Thyroid gland (tissue), 4 donors: ENCODE results near the gene TRIM5. TPM values are rescaled to one million over a fixed set of nuclear protein-coding genes. Genes with fewer than 3 reads are reported as not detected.
"Not testable (repeated sequence)": the region's sequence is repeated elsewhere in the genome, so short reads cannot be mapped to it uniquely, and the experiment has no call there.

Source experiments
- DNase-seq, 2 donors: peaks; one replicate each; pipeline ENCODE4 v3.0.0-alpha.2; 2019
- H3K27ac ChIP-seq, 3 donors: fragments of 200-600 bp; sonication (generic); 1 replicate in 2 of 3; 2 replicates in 1 of 3; pipeline ENCODE4 v1.5.1; 2016 to 2019; ENCODE audit warnings: mild to moderate bottlenecking in 1 of 3, moderate library complexity in 1 of 3
- H3K27me3 ChIP-seq: fragments of 200-600 bp; sonication (generic); one replicate; pipeline ENCODE4 v1.5.1; 2019
- H3K36me3 ChIP-seq, 2 donors: fragments of 200-600 bp; sonication (generic); one replicate each; pipeline ENCODE4 v1.5.1; 2016 to 2019
- H3K4me1 ChIP-seq, 2 donors: fragments of 200-600 bp; sonication (generic); one replicate each; pipeline ENCODE4 v1.5.1; 2017 to 2019
- H3K4me3 ChIP-seq, 3 donors: fragments of 200-600 bp; sonication (generic); replicated peaks in 1 of 3; 1 replicate in 2 of 3; 2 replicates in 1 of 3; pipeline ENCODE4 v1.5.1; 2016; ENCODE audit warnings: mild to moderate bottlenecking in 1 of 3
- H3K9me3 ChIP-seq: fragments of 200-600 bp; sonication (generic); one replicate; pipeline ENCODE4 v1.5.1; 2017
- CTCF ChIP-seq, 6 experiments: fragments of 200-600 bp in 3 of 6; fragments of 450-650 bp in 3 of 6; sonication (generic) in 3 of 6; IDR thresholded peaks; one replicate each; pipeline ENCODE4 v1.5.1; 2016 to 2019; ENCODE audit warnings: antibody characterized with exemption in 6 of 6, mild to moderate bottlenecking in 2 of 6, inconsistent platforms in 1 of 6, moderate library complexity in 1 of 6
- POLR2A ChIP-seq, 2 donors: fragments of 450-650 bp; IDR thresholded peaks; one replicate each; pipeline ENCODE4 v1.6.1; 2017; ENCODE audit warnings: antibody characterized with exemption in 2 of 2, mild to moderate bottlenecking in 2 of 2, moderate library complexity in 1 of 2
- WGBS, 2 donors: methylation state at CpG; one replicate each; pipeline ENCODE4 v1.1.5; 2017; 5-methylcytosine and 5-hydroxymethylcytosine counted together
- intact Hi-C: fragments of 100-400 bp; cut with DNase I; formaldehyde crosslinking; loops from one replicate; pipeline ENCODE4 v1.15.1; 2023
- total RNA-seq, 4 donors: library from RNA; depleted of rRNA; stranded (reverse); fragments of >200 nt; gene quantifications; one replicate each; pipeline ENCODE4 v1.2.3, GENCODE V29; 2016

TRIM5 gene
- total RNA-seq, 4 donors from 2014 or later = 20.8 to 61.5 (median 43.3) TPM

- no peak for DNase-seq
- Histone ChIP-seq H3K4me1 (peaks cover 7% of the 10 kb centered on the region in 2 donors), H3K27me3 (no peaks in the 10 kb centered on the region), H3K36me3 (no peaks in the 10 kb centered on the region), H3K27ac (peak overlapping the region; percentile 80 to 92 (median 82)), H3K4me3 (peak overlapping the region in 2 of 3 donors; percentile 6 to 27), H3K9me3 (no peaks in the 10 kb centered on the region)
- intact Hi-C loops = no loop called here
- TF ChIP-seq POLR2A (IDR thresholded peaks at IDR 0.05) (peak in 1 of 2 donors; percentile 1), CTCF (IDR thresholded peaks at IDR 0.05) (no peak)
- WGBS, 2 donors = 44 to 59% methylated on average over 5 of the region's 5 CpGs
These were observed 5.3 kb upstream of the TRIM5 start for GRCh38 chr11:5690216-5690615.

- Histone ChIP-seq H3K9me3 (no peaks in the 10 kb centered on the region), H3K4me1 (peaks cover 7 to 9% of the 10 kb centered on the region in 2 donors), H3K27me3 (no peaks in the 10 kb centered on the region), H3K4me3 (peak within 1 kb of the TSS in 2 of 3 donors; percentile 6 to 27), H3K36me3 (no peaks in the 10 kb centered on the region), H3K27ac (peak within 1 kb of the TSS; percentile 80 to 92 (median 82))
- TF ChIP-seq POLR2A (IDR thresholded peaks at IDR 0.05) (no peak), CTCF (IDR thresholded peaks at IDR 0.05) (no peak)
- peak; percentile 33 to 51 for DNase-seq
- intact Hi-C loops = no loop called here
- WGBS, 2 donors = 26 to 36% methylated on average over 2 of the region's 2 CpGs
These were observed 4.7 kb upstream of the TRIM5 start, which contains the start of gene TRIM22 for GRCh38 chr11:5689551-5689983. Gene TRIM22, plus strand, starts transcription at chr11:5689790. Its CDS starts 6,443 bp downstream, at chr11:5696233.

GRCh38 chr11:5688482-5688881, 3.6 kb upstream of the TRIM5 start:
- TF ChIP-seq CTCF (IDR thresholded peaks at IDR 0.05) = no peak
- Histone ChIP-seq H3K4me1 (peaks cover 12 to 16% of the 10 kb centered on the region in 2 donors), H3K9me3 (no peaks in the 10 kb centered on the region), H3K27ac (no peak overlapping the region), H3K4me3 (no peak overlapping the region), H3K36me3 (no peaks in the 10 kb centered on the region), H3K27me3 (no peaks in the 10 kb centered on the region)
- intact Hi-C loops = no loop called here
- no peak for DNase-seq
- WGBS, 2 donors = 94 to 100% methylated on average over 1 of the region's 1 CpG

GRCh38 chr11:5686426-5686825, 1.6 kb upstream of the TRIM5 start:
- no peak for DNase-seq
- no peaks in the 10 kb centered on the region for H3K9me3 ChIP-seq
- H3K27me3 ChIP-seq = no peaks in the 10 kb centered on the region
- no peaks in the 10 kb centered on the region for H3K36me3 ChIP-seq
- H3K27ac ChIP-seq = no peak overlapping the region
- peaks cover 16 to 20% of the 10 kb centered on the region in 2 donors for H3K4me1 ChIP-seq
- no peak for TF ChIP-seq CTCF (IDR thresholded peaks at IDR 0.05)
- no peak for TF ChIP-seq POLR2A (IDR thresholded peaks at IDR 0.05)
- no peak overlapping the region for H3K4me3 ChIP-seq
- WGBS, 2 donors = 97 to 98% methylated on average over 4 of the region's 4 CpGs
- intact Hi-C loops = no loop called here

GRCh38 chr11:5684036-5684645, 733 bp downstream of the TRIM5 start:
- TF ChIP-seq POLR2A (IDR thresholded peaks at IDR 0.05) (no peak), CTCF (IDR thresholded peaks at IDR 0.05) (no peak)
- Histone ChIP-seq H3K9me3 (no peaks in the 10 kb centered on the region), H3K27ac (peak overlapping the region; percentile 57 to 97 (median 92)), H3K27me3 (no peaks in the 10 kb centered on the region), H3K4me1 (peaks cover 11 to 17% of the 10 kb centered on the region in 2 donors), H3K4me3 (peak overlapping the region in 2 of 3 donors; percentile 12 to 30), H3K36me3 (peaks cover 0 to 9% of the 10 kb centered on the region in 2 donors)
- DNase-seq = no peak
- intact Hi-C loops = no loop called here
- WGBS, 2 donors = 50 to 64% methylated on average over 8 of the region's 8 CpGs

GRCh38 chr11:5683620-5684019, 1.3 kb downstream of the TRIM5 start:
- Histone ChIP-seq H3K4me1 (peaks cover 8 to 15% of the 10 kb centered on the region in 2 donors), H3K27ac (peak overlapping the region in 2 of 3 donors; percentile 92 to 97), H3K36me3 (peaks cover 4 to 14% of the 10 kb centered on the region in 2 donors), H3K4me3 (peak overlapping the region in 1 of 3 donors; percentile 30)
- H3K27me3 ChIP-seq, DNase-seq, H3K9me3 ChIP-seq, intact Hi-C loops: not testable (repeated sequence)
- WGBS, 2 donors = 79% methylated on average over 7 of the region's 7 CpGs

GRCh38 chr11:5682890-5683441, 1.9 kb downstream of the TRIM5 start:
- DNase-seq, intact Hi-C loops, H3K4me3 ChIP-seq, H3K27ac ChIP-seq, H3K27me3 ChIP-seq, H3K9me3 ChIP-seq: not testable (repeated sequence)
- H3K4me1 ChIP-seq = peaks cover 8 to 15% of the 10 kb centered on the region in 2 donors
- H3K36me3 ChIP-seq = peaks cover 11 to 20% of the 10 kb centered on the region in 2 donors
- 89% methylated on average over 6 of the region's 33 CpGs; no CpG with 5 or more reads in 1 of the 2 donors for WGBS, 2 donors
